Measurements from ENCODE around the gene GPR132. TPM values are rescaled to one million over a fixed set of nuclear protein-coding genes. Genes with fewer than 3 reads are reported as not detected.

Gene GPR132
- total RNA-seq, 1 donor from 2014 or later = 2.2 TPM

GRCh38 chr14:105073720-105074600, 8.7 kb upstream of the GPR132 start:
- DNase-seq (ENCODE audit: low read depth) = no peak
- H3K36me3 Mint-ChIP-seq (ENCODE audit: low read depth, unreplicated experiment) = no peaks in the 10 kb centered on the region
- Histone ChIP-seq H3K36me3 (ENCODE audit: insufficient read depth, low read length) (no peaks in the 10 kb centered on the region), H4K20me1 (ENCODE audit: insufficient read depth, low read length) (no peaks in the 10 kb centered on the region), H3K79me2 (ENCODE audit: insufficient read depth, low read length) (no peaks in the 10 kb centered on the region), H3K27ac (ENCODE audit: low read depth, low read length) (no peak overlapping the region), H3K27me3 (ENCODE audit: insufficient read depth, low read length) (peaks cover 3% of the 10 kb centered on the region), H3K4me3 (ENCODE audit: insufficient read depth, low read depth, low read length) (no peak overlapping the region), H3K4me1 (ENCODE audit: insufficient read depth, low read length) (peaks cover 11% of the 10 kb centered on the region), H3K9me3 (ENCODE audit: insufficient read depth, low read depth, low read length) (no peaks in the 10 kb centered on the region), H3K9ac (ENCODE audit: low read length) (no peak overlapping the region), H3K4me2 (ENCODE audit: low read length) (no peak overlapping the region), H2AFZ (ENCODE audit: low read depth, low read length) (no peak overlapping the region)
- H3K9me3 Mint-ChIP-seq (ENCODE audit: unreplicated experiment) = no peaks in the 10 kb centered on the region
- FAIRE-seq = no peak
- no peak for TF ChIP-seq EZH2 (IDR thresholded peaks at IDR 0.05; ENCODE audit: insufficient read depth, low read length)
- TF ChIP-seq CTCF (IDR thresholded peaks at IDR 0.05; ENCODE audit: insufficient read depth, low read depth, low read length) = no peak
- no peak overlapping the region for H3K27ac Mint-ChIP-seq (ENCODE audit: unreplicated experiment)
- peaks cover 27% of the 10 kb centered on the region for H3K27me3 Mint-ChIP-seq (ENCODE audit: low read depth, unreplicated experiment)
- H3K4me3 Mint-ChIP-seq (ENCODE audit: unreplicated experiment) = no peak overlapping the region
- peaks cover 10% of the 10 kb centered on the region for H3K4me1 Mint-ChIP-seq (ENCODE audit: low read depth, unreplicated experiment)

- peaks cover 25% of the 10 kb centered on the region for H3K27me3 Mint-ChIP-seq (ENCODE audit: low read depth, unreplicated experiment)
- H3K4me3 Mint-ChIP-seq (ENCODE audit: unreplicated experiment) = no peak overlapping the region
- no peak overlapping the region for H3K4me2 ChIP-seq (ENCODE audit: low read length)
- TF ChIP-seq EZH2 (IDR thresholded peaks at IDR 0.05; ENCODE audit: insufficient read depth, low read length) = no peak
- no peak for TF ChIP-seq CTCF (IDR thresholded peaks at IDR 0.05; ENCODE audit: insufficient read depth, low read depth, low read length)
- FAIRE-seq = no peak
- H2AFZ ChIP-seq (ENCODE audit: low read depth, low read length) = no peak overlapping the region
- H3K27ac ChIP-seq (ENCODE audit: low read depth, low read length) = no peak overlapping the region
- no peaks in the 10 kb centered on the region for H3K36me3 Mint-ChIP-seq (ENCODE audit: low read depth, unreplicated experiment)
- H3K9me3 ChIP-seq (ENCODE audit: insufficient read depth, low read depth, low read length) = no peaks in the 10 kb centered on the region
- peaks cover 11% of the 10 kb centered on the region for H3K4me1 ChIP-seq (ENCODE audit: insufficient read depth, low read length)
- H3K4me1 Mint-ChIP-seq (ENCODE audit: low read depth, unreplicated experiment) = peaks cover 13% of the 10 kb centered on the region
- no peak overlapping the region for H3K27ac Mint-ChIP-seq (ENCODE audit: unreplicated experiment)
- no peak for DNase-seq (ENCODE audit: low read depth)
- peaks cover 3% of the 10 kb centered on the region for H3K27me3 ChIP-seq (ENCODE audit: insufficient read depth, low read length)
- no peaks in the 10 kb centered on the region for H3K79me2 ChIP-seq (ENCODE audit: insufficient read depth, low read length)
- H3K36me3 ChIP-seq (ENCODE audit: insufficient read depth, low read length) = no peaks in the 10 kb centered on the region
- no peak overlapping the region for H3K4me3 ChIP-seq (ENCODE audit: insufficient read depth, low read depth, low read length)
- no peaks in the 10 kb centered on the region for H4K20me1 ChIP-seq (ENCODE audit: insufficient read depth, low read length)
- H3K9me3 Mint-ChIP-seq (ENCODE audit: unreplicated experiment) = peaks cover 2% of the 10 kb centered on the region
- H3K9ac ChIP-seq (ENCODE audit: low read length) = no peak overlapping the region
These were observed 7.9 kb upstream of the GPR132 start for GRCh38 chr14:105072892-105073719.
